Activated gamma-delta T cell treated with anti-CD3 and anti-CD28 coated beads, Interleukin-2, amount 50 U/mL, for 16 hours (primary cell): Measurements from ENCODE around the gene FAM209A.
"Not testable (repeated sequence)": the region's sequence is repeated elsewhere in the genome, so short reads cannot be mapped to it uniquely, and the experiment has no call there.

ENCODE experiments used
- DNase-seq: peaks from one replicate; pipeline ENCODE4 v3.0.0-alpha.2; 2020; ENCODE audit warnings: low read depth

FAM209A gene

GRCh38 chr20:56524444-56524843 is at the start of gene FAM209A:
TSS of gene FAM209A (plus strand) at chr20:56524744. CDS start at chr20:56524809, 65 bp downstream.
- DNase-seq, result not testable (repeated sequence)

- DNase-seq, result no peak
These were observed 40.6 kb upstream of the FAM209A start for GRCh38 chr20:56483970-56484369.

GRCh38 chr20:56487216-56487615 is 37.3 kb upstream of the FAM209A start:
- DNase-seq, result no peak

GRCh38 chr20:56488566-56488965 is 36.0 kb upstream of the FAM209A start:
- DNase-seq, result no peak

- DNase-seq, result no peak
These were observed 23.4 kb upstream of the FAM209A start for GRCh38 chr20:56501116-56501515.

GRCh38 chr20:56503916-56504315 is 20.6 kb upstream of the FAM209A start:
- DNase-seq, result no peak

GRCh38 chr20:56504373-56505005 is 20.1 kb upstream of the FAM209A start:
- no peak for DNase-seq

GRCh38 chr20:56506103-56506502 is 18.4 kb upstream of the FAM209A start:
- DNase-seq, result no peak

- no peak for DNase-seq
These were observed 12.6 kb upstream of the FAM209A start for GRCh38 chr20:56511926-56512325.

GRCh38 chr20:56513161-56514150 is 11.1 kb upstream of the FAM209A start:
- no peak for DNase-seq

GRCh38 chr20:56516631-56517030 is 7.9 kb upstream of the FAM209A start:
- no peak for DNase-seq

- no peak for DNase-seq
These were observed 7.3 kb upstream of the FAM209A start for GRCh38 chr20:56517211-56517610.

GRCh38 chr20:56517641-56518040 is 6.9 kb upstream of the FAM209A start:
- DNase-seq, result no peak

- DNase-seq, result no peak
These were observed 6.4 kb upstream of the FAM209A start for GRCh38 chr20:56518126-56518525.

- no peak for DNase-seq
These were observed 5.7 kb upstream of the FAM209A start for GRCh38 chr20:56518721-56519398.

- no peak for DNase-seq
These were observed 5.0 kb upstream of the FAM209A start for GRCh38 chr20:56519551-56519950.

GRCh38 chr20:56520180-56520579 is 4.4 kb upstream of the FAM209A start:
- DNase-seq, result no peak

- DNase-seq, result not testable (repeated sequence)
These were observed 3.7 kb upstream of the FAM209A start for GRCh38 chr20:56520746-56521354.

- DNase-seq, result no peak
These were observed 2.2 kb upstream of the FAM209A start for GRCh38 chr20:56522311-56522710.

- DNase-seq, result no peak
These were observed 3.0 kb downstream of the FAM209A start for GRCh38 chr20:56527521-56527920.

- DNase-seq, result not testable (repeated sequence)
These were observed 8.4 kb downstream of the FAM209A start, which contains the start of gene FAM209B for GRCh38 chr20:56532946-56533345. TSS of gene FAM209B (plus strand) at chr20:56533246. CDS start at chr20:56533342, 96 bp downstream.

- no peak for DNase-seq
These were observed 13.5 kb downstream of the FAM209A start for GRCh38 chr20:56537997-56538396.
